GM23338 (cell line): ENCODE results near the gene CDYL2. TPM values are rescaled to one million over a fixed set of nuclear protein-coding genes. Genes with fewer than 3 reads are reported as not detected.

Experiments
- ATAC-seq: fragments of 200-7000 bp; cut with Tn5 transposase; 3 replicates; pipeline ENCODE4 v1.9.1; 2020
- DNase-seq: peaks from one replicate; pipeline ENCODE4 v3.0.0-alpha.2; 2015; ENCODE audit warnings: low spot score
- H2AFZ ChIP-seq: fragments of 200-600 bp; sonication (generic); 2 replicates; pipeline ENCODE4 v1.8.0; 2016; ENCODE audit warnings: antibody characterized with exemption, mild to moderate bottlenecking, moderate library complexity
- H3F3A ChIP-seq: fragments of 200-600 bp; sonication (generic); replicated peaks from 2 replicates; pipeline ENCODE4 v1.8.0; 2017; ENCODE audit warnings: antibody characterized with exemption, mixed run types, low read depth
- H3K27ac ChIP-seq: fragments of 200-600 bp; sonication (generic); 2 replicates; pipeline ENCODE4 v1.6.1; 2016; ENCODE audit warnings: low read depth
- H3K27me3 ChIP-seq: fragments of 200-600 bp; sonication (generic); 2 replicates; pipeline ENCODE4 v1.8.0; 2016; ENCODE audit warnings: mild to moderate bottlenecking, mixed run types, moderate library complexity; ENCODE audit not compliant: insufficient read depth
- H3K36me3 ChIP-seq: fragments of 200-600 bp; sonication (generic); 2 replicates; pipeline ENCODE4 v1.8.0; 2016; ENCODE audit warnings: mild to moderate bottlenecking; ENCODE audit not compliant: insufficient read depth
- H3K4me1 ChIP-seq: fragments of 200-600 bp; sonication (generic); 2 replicates; pipeline ENCODE4 v1.8.0; 2016; ENCODE audit warnings: mild to moderate bottlenecking, moderate library complexity; ENCODE audit not compliant: insufficient read depth
- H3K4me2 ChIP-seq: fragments of 200-600 bp; sonication (generic); 2 replicates; pipeline ENCODE4 v1.7.1; 2017; ENCODE audit warnings: mixed run types
- H3K4me3 ChIP-seq: fragments of 200-600 bp; sonication (generic); 2 replicates; pipeline ENCODE4 v1.6.1; 2016; ENCODE audit warnings: mixed run types
- H3K79me2 ChIP-seq: fragments of 200-600 bp; sonication (generic); replicated peaks from 2 replicates; pipeline ENCODE4 v1.8.0; 2017; ENCODE audit warnings: mild to moderate bottlenecking; ENCODE audit not compliant: insufficient read depth
- H3K9me2 ChIP-seq: fragments of 200-600 bp; sonication (generic); 2 replicates; pipeline ENCODE4 v1.8.0; 2017; ENCODE audit not compliant: insufficient read depth
- H4K20me1 ChIP-seq: fragments of 200-600 bp; sonication (generic); replicated peaks from 2 replicates; pipeline ENCODE4 v1.8.0; 2017; ENCODE audit warnings: mild to moderate bottlenecking; ENCODE audit not compliant: insufficient read depth
- H3K27ac Mint-ChIP-seq: 2 replicates; pipeline ENCODE4 v1.8.0; 2020; ENCODE audit warnings: inconsistent platforms, mild to moderate bottlenecking, moderate library complexity, mixed read lengths
- H3K27me3 Mint-ChIP-seq: 3 replicates; pipeline ENCODE4 v1.8.0; 2022; ENCODE audit warnings: low read depth, mild to moderate bottlenecking, moderate library complexity, mixed read lengths, inconsistent platforms; ENCODE audit not compliant: insufficient read depth, poor library complexity
- H3K36me3 Mint-ChIP-seq: 3 replicates; pipeline ENCODE4 v1.8.0; 2021; ENCODE audit warnings: low read depth, mild to moderate bottlenecking, inconsistent platforms, moderate library complexity, mixed read lengths
- H3K4me1 Mint-ChIP-seq: 3 replicates; pipeline ENCODE4 v1.8.0; 2020; ENCODE audit warnings: mild to moderate bottlenecking, inconsistent platforms, mixed read lengths
- H3K4me3 Mint-ChIP-seq: 3 replicates; pipeline ENCODE4 v1.8.0; 2021; ENCODE audit warnings: moderate library complexity, mild to moderate bottlenecking, inconsistent platforms, mixed read lengths
- H3K9me3 Mint-ChIP-seq: 3 replicates; pipeline ENCODE4 v1.8.0; 2020; ENCODE audit warnings: moderate library complexity, mild to moderate bottlenecking, inconsistent platforms, mixed read lengths
- CREB1 ChIP-seq: fragments of 250-450 bp; sonication (Bioruptor Pico); IDR thresholded peaks from 2 replicates; pipeline ENCODE4 v1.5.0; 2020; ENCODE audit warnings: low read depth, mild to moderate bottlenecking, moderate library complexity
- EZH2 ChIP-seq: fragments of 200-600 bp; sonication (generic); IDR thresholded peaks from one replicate; pipeline ENCODE4 v1.8.0; 2017; ENCODE audit warnings: antibody characterized with exemption, mild to moderate bottlenecking, low read depth; ENCODE audit not compliant: unreplicated experiment
- EZH2phosphoT487 ChIP-seq: fragments of 200-600 bp; sonication (generic); IDR thresholded peaks from one replicate; pipeline ENCODE4 v1.8.1; 2018; ENCODE audit warnings: antibody characterized with exemption; ENCODE audit not compliant: unreplicated experiment
- JUNB ChIP-seq: IDR thresholded peaks from one replicate; pipeline ENCODE4 v1.6.1; 2016; ENCODE audit warnings: antibody characterized with exemption; ENCODE audit not compliant: unreplicated experiment
- NANOG ChIP-seq: IDR thresholded peaks from 2 replicates; pipeline ENCODE4 v1.6.1; 2016; ENCODE audit warnings: antibody characterized with exemption, borderline replicate concordance
- POLR2AphosphoS5 ChIP-seq: IDR thresholded peaks from 2 replicates; pipeline ENCODE4 v1.6.1; 2016; ENCODE audit warnings: antibody characterized with exemption, low read depth
- STAT1 ChIP-seq: IDR thresholded peaks from one replicate; pipeline ENCODE4 v1.6.1; 2016; ENCODE audit warnings: antibody characterized with exemption; ENCODE audit not compliant: unreplicated experiment
- ZNF114 ChIP-seq: fragments of 250-450 bp; sonication (Bioruptor Pico); IDR thresholded peaks from 2 replicates; pipeline ENCODE4 v1.5.0; 2020; ENCODE audit warnings: mild to moderate bottlenecking, moderate library complexity
- ZNF331 ChIP-seq: fragments of 250-450 bp; sonication (Bioruptor Pico); IDR thresholded peaks from 2 replicates; pipeline ENCODE4 v1.5.0; 2020; ENCODE audit warnings: low read depth, mild to moderate bottlenecking, moderate library complexity
- polyA plus RNA-seq: library from polyadenylated mRNA; unstranded; fragments of >200 nt; fragmentation: Nextera tagmentation; extraction: Ambion mirVana; gene quantifications from 2 replicates; pipeline ENCODE4 v1.2.1, GENCODE V29; 2016
- total RNA-seq: library from RNA; depleted of rRNA; stranded (reverse); fragments of >200 nt; shearing (Covaris generic); gene quantifications from 2 replicates; pipeline ENCODE4 v1.2.3, GENCODE V29; 2014
- TF ChIP-seq, protein P1 (sequence below): fragments of 250-450 bp; sonication (Bioruptor Pico); IDR thresholded peaks from 2 replicates; pipeline ENCODE4 v1.5.0; 2020; ENCODE audit warnings: mild to moderate bottlenecking, moderate library complexity
- TF ChIP-seq, protein P2 (sequence below): IDR thresholded peaks from one replicate; pipeline ENCODE4 v1.6.1; 2018; ENCODE audit warnings: antibody characterized with exemption; ENCODE audit not compliant: unreplicated experiment
- TF ChIP-seq, protein P3 (sequence below): IDR thresholded peaks from 2 replicates; pipeline ENCODE4 v1.6.1; 2016; ENCODE audit warnings: antibody characterized with exemption
- TF ChIP-seq, protein P4 (sequence below), 2 experiments: fragments of 200-600 bp in 1 of 2; sonication (generic) in 1 of 2; conservative IDR thresholded peaks; 2 replicates each; pipeline versions ENCODE4 v1.5.1 to v1.6.1; 2016 to 2017; ENCODE audit warnings: antibody characterized with exemption in 2 of 2, low read depth in 2 of 2, mild to moderate bottlenecking in 2 of 2, moderate library complexity in 1 of 2

The CDYL2 gene
- total and polyA plus RNA-seq, 2 experiments from 2014 or later: 0.82 to 4.3 TPM

DNA sequence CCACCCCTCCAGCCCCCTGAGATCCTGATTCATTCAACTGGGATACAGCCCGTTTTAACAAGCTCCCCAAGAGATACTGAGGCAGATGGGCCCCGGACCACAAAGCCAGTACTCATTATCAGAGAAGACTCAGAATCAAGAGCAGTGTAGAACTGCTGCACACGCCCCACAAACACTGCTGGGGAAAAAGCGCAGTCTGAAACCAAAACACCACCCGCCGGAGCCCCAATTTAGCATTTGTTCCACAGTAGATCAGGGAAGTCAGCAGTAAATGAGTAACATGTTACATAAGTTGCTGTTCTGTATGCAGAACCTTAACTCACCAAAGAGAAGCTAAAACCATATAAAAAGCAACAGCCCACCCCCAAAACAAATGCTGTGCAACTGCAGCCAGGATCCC is 123.6 kb downstream of the CDYL2 start:
- ATAC-seq (no peak), DNase-seq (no peak)
- Mint-ChIP-seq H3K27me3 (peaks cover 8% of the 10 kb centered on the region), H3K9me3 (peaks cover 7% of the 10 kb centered on the region; the same call in 2 of the 3 replicates), H3K4me1 (no peaks in the 10 kb centered on the region), H3K36me3 (no peaks in the 10 kb centered on the region), H3K4me3 (no peak overlapping the region), H3K27ac (no peak overlapping the region)
- no peak overlapping the region for H3K4me2 ChIP-seq
- no peaks in the 10 kb centered on the region for H3K36me3 ChIP-seq
- H3K4me1 ChIP-seq: no peaks in the 10 kb centered on the region
- H3F3A ChIP-seq: no peaks in the 10 kb centered on the region
- no peaks in the 10 kb centered on the region for H3K27me3 ChIP-seq
- H3K4me3 ChIP-seq: no peak overlapping the region
- H4K20me1 ChIP-seq: no peaks in the 10 kb centered on the region
- H2AFZ ChIP-seq: no peak overlapping the region
- H3K79me2 ChIP-seq: no peaks in the 10 kb centered on the region
- TF ChIP-seq, protein P1, sequence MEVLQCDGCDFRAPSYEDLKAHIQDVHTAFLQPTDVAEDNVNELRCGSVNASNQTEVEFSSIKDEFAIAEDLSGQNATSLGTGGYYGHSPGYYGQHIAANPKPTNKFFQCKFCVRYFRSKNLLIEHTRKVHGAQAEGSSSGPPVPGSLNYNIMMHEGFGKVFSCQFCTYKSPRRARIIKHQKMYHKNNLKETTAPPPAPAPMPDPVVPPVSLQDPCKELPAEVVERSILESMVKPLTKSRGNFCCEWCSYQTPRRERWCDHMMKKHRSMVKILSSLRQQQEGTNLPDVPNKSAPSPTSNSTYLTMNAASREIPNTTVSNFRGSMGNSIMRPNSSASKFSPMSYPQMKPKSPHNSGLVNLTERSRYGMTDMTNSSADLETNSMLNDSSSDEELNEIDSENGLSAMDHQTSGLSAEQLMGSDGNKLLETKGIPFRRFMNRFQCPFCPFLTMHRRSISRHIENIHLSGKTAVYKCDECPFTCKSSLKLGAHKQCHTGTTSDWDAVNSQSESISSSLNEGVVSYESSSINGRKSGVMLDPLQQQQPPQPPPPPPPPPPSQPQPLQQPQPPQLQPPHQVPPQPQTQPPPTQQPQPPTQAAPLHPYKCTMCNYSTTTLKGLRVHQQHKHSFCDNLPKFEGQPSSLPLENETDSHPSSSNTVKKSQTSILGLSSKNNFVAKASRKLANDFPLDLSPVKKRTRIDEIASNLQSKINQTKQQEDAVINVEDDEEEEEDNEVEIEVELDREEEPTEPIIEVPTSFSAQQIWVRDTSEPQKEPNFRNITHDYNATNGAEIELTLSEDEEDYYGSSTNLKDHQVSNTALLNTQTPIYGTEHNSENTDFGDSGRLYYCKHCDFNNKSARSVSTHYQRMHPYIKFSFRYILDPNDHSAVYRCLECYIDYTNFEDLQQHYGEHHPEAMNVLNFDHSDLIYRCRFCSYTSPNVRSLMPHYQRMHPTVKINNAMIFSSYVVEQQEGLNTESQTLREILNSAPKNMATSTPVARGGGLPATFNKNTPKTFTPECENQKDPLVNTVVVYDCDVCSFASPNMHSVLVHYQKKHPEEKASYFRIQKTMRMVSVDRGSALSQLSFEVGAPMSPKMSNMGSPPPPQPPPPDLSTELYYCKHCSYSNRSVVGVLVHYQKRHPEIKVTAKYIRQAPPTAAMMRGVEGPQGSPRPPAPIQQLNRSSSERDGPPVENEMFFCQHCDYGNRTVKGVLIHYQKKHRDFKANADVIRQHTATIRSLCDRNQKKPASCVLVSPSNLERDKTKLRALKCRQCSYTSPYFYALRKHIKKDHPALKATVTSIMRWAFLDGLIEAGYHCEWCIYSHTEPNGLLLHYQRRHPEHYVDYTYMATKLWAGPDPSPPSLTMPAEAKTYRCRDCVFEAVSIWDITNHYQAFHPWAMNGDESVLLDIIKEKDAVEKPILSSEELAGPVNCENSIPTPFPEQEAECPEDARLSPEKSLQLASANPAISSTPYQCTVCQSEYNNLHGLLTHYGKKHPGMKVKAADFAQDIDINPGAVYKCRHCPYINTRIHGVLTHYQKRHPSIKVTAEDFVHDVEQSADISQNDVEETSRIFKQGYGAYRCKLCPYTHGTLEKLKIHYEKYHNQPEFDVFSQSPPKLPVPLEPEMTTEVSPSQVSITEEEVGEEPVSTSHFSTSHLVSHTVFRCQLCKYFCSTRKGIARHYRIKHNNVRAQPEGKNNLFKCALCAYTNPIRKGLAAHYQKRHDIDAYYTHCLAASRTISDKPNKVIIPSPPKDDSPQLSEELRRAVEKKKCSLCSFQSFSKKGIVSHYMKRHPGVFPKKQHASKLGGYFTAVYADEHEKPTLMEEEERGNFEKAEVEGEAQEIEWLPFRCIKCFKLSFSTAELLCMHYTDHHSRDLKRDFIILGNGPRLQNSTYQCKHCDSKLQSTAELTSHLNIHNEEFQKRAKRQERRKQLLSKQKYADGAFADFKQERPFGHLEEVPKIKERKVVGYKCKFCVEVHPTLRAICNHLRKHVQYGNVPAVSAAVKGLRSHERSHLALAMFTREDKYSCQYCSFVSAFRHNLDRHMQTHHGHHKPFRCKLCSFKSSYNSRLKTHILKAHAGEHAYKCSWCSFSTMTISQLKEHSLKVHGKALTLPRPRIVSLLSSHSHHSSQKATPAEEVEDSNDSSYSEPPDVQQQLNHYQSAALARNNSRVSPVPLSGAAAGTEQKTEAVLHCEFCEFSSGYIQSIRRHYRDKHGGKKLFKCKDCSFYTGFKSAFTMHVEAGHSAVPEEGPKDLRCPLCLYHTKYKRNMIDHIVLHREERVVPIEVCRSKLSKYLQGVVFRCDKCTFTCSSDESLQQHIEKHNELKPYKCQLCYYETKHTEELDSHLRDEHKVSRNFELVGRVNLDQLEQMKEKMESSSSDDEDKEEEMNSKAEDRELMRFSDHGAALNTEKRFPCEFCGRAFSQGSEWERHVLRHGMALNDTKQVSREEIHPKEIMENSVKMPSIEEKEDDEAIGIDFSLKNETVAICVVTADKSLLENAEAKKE (CRISPR knock-in tag): no peak
- TF ChIP-seq ZNF114 (CRISPR knock-in tag) (no peak), NANOG (no peak), CREB1 (CRISPR knock-in tag) (no peak), ZNF331 (CRISPR knock-in tag) (no peak), JUNB (no peak), STAT1 (no peak), POLR2AphosphoS5 (no peak), EZH2 (no peak), EZH2phosphoT487 (no peak)
- TF ChIP-seq, protein P2, sequence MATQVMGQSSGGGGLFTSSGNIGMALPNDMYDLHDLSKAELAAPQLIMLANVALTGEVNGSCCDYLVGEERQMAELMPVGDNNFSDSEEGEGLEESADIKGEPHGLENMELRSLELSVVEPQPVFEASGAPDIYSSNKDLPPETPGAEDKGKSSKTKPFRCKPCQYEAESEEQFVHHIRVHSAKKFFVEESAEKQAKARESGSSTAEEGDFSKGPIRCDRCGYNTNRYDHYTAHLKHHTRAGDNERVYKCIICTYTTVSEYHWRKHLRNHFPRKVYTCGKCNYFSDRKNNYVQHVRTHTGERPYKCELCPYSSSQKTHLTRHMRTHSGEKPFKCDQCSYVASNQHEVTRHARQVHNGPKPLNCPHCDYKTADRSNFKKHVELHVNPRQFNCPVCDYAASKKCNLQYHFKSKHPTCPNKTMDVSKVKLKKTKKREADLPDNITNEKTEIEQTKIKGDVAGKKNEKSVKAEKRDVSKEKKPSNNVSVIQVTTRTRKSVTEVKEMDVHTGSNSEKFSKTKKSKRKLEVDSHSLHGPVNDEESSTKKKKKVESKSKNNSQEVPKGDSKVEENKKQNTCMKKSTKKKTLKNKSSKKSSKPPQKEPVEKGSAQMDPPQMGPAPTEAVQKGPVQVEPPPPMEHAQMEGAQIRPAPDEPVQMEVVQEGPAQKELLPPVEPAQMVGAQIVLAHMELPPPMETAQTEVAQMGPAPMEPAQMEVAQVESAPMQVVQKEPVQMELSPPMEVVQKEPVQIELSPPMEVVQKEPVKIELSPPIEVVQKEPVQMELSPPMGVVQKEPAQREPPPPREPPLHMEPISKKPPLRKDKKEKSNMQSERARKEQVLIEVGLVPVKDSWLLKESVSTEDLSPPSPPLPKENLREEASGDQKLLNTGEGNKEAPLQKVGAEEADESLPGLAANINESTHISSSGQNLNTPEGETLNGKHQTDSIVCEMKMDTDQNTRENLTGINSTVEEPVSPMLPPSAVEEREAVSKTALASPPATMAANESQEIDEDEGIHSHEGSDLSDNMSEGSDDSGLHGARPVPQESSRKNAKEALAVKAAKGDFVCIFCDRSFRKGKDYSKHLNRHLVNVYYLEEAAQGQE: no peak
- TF ChIP-seq, protein P3, sequence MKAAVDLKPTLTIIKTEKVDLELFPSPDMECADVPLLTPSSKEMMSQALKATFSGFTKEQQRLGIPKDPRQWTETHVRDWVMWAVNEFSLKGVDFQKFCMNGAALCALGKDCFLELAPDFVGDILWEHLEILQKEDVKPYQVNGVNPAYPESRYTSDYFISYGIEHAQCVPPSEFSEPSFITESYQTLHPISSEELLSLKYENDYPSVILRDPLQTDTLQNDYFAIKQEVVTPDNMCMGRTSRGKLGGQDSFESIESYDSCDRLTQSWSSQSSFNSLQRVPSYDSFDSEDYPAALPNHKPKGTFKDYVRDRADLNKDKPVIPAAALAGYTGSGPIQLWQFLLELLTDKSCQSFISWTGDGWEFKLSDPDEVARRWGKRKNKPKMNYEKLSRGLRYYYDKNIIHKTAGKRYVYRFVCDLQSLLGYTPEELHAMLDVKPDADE: no peak
- TF ChIP-seq, protein P4, sequence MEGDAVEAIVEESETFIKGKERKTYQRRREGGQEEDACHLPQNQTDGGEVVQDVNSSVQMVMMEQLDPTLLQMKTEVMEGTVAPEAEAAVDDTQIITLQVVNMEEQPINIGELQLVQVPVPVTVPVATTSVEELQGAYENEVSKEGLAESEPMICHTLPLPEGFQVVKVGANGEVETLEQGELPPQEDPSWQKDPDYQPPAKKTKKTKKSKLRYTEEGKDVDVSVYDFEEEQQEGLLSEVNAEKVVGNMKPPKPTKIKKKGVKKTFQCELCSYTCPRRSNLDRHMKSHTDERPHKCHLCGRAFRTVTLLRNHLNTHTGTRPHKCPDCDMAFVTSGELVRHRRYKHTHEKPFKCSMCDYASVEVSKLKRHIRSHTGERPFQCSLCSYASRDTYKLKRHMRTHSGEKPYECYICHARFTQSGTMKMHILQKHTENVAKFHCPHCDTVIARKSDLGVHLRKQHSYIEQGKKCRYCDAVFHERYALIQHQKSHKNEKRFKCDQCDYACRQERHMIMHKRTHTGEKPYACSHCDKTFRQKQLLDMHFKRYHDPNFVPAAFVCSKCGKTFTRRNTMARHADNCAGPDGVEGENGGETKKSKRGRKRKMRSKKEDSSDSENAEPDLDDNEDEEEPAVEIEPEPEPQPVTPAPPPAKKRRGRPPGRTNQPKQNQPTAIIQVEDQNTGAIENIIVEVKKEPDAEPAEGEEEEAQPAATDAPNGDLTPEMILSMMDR (conservative IDR thresholded peaks at IDR 0.05; ENCODE audit: low read depth in 2 of 2): no peak
- H3K9me2 ChIP-seq: no peaks in the 10 kb centered on the region
- H3K27ac ChIP-seq: no peak overlapping the region
